CD4-positive, CD25-positive, alpha-beta regulatory T cell (primary cell): Measurements from ENCODE around the gene CD101. TPM values are rescaled to one million over a fixed set of nuclear protein-coding genes. Genes with fewer than 3 reads are reported as not detected.
A peak's percentile ranks its signal among the peaks of the same experiment; 100 is the strongest.

Source experiments
- ATAC-seq, 2 donors: fragments of 150-1000 bp; cut with Tn5 transposase; one replicate each; pipeline ENCODE4 v1.10.0; 2021; ENCODE audit warnings: low read depth in 2 of 2, moderate number of reproducible peaks in 2 of 2, moderate library complexity in 1 of 2
- DNase-seq, 3 donors: peaks; one replicate each; pipeline versions ENCODE4 v3.0.0 to v3.0.0-alpha.2; 2012 to 2022; ENCODE audit warnings: mixed read lengths in 1 of 3
- H3K27ac ChIP-seq: one replicate; pipeline ENCODE4 v1.7.0; 2013; ENCODE audit warnings: mild to moderate bottlenecking, low read length; ENCODE audit not compliant: insufficient read depth, poor library complexity, severe bottlenecking
- H3K27me3 ChIP-seq: one replicate; pipeline ENCODE4 v1.7.0; 2013; ENCODE audit warnings: low read length; ENCODE audit not compliant: control insufficient read depth, insufficient read depth
- H3K36me3 ChIP-seq: one replicate; pipeline ENCODE4 v1.7.0; 2013; ENCODE audit warnings: mild to moderate bottlenecking, low read length, moderate library complexity; ENCODE audit not compliant: control insufficient read depth, insufficient read depth
- H3K4me1 ChIP-seq: 2 replicates; pipeline ENCODE4 v1.7.0; 2013; ENCODE audit warnings: mild to moderate bottlenecking, low read length; ENCODE audit not compliant: insufficient read depth, control insufficient read depth, poor library complexity, severe bottlenecking
- H3K4me3 ChIP-seq: one replicate; pipeline ENCODE4 v1.7.0; 2013; ENCODE audit warnings: low read depth, mild to moderate bottlenecking, low read length, moderate library complexity
- H3K9me3 ChIP-seq, 2 experiments: 1 replicate in 1 of 2; 2 replicates in 1 of 2; pipeline ENCODE4 v1.7.0; 2013; ENCODE audit warnings: low read length in 2 of 2, mild to moderate bottlenecking in 1 of 2, moderate library complexity in 1 of 2; ENCODE audit not compliant: control insufficient read depth in 2 of 2
- H3K27ac Mint-ChIP-seq, 3 donors: one replicate each; pipeline ENCODE4 v1.8.0; 2020 to 2022; ENCODE audit warnings: mild to moderate bottlenecking in 3 of 3, mixed read lengths in 3 of 3, moderate library complexity in 2 of 3
- H3K27me3 Mint-ChIP-seq: one replicate; pipeline ENCODE4 v1.8.0; 2022; ENCODE audit warnings: mild to moderate bottlenecking, mixed read lengths
- H3K36me3 Mint-ChIP-seq: one replicate; pipeline ENCODE4 v1.8.0; 2020; ENCODE audit warnings: mixed read lengths
- H3K4me1 Mint-ChIP-seq, 4 donors: one replicate each; pipeline ENCODE4 v1.8.0; 2020 to 2022; ENCODE audit warnings: mixed read lengths in 4 of 4, mild to moderate bottlenecking in 1 of 4
- H3K4me3 Mint-ChIP-seq, 4 donors: one replicate each; pipeline ENCODE4 v1.8.0; 2020 to 2022; ENCODE audit warnings: mild to moderate bottlenecking in 4 of 4, mixed read lengths in 4 of 4, moderate library complexity in 3 of 4
- H3K9me3 Mint-ChIP-seq, 7 donors: one replicate each; pipeline ENCODE4 v1.8.0; 2020 to 2022; ENCODE audit warnings: mixed read lengths in 7 of 7, mild to moderate bottlenecking in 3 of 7, moderate library complexity in 2 of 7
- polyA plus RNA-seq, 4 donors: library from polyadenylated mRNA; unstranded; fragments of 300-500 nt; fragmentation: Illumina TruSeq; gene quantifications; one replicate each; pipeline ENCODE4 v1.2.3, GENCODE V29; 2021
- total RNA-seq: library from RNA; stranded (reverse); gene quantifications from one replicate; pipeline ENCODE4 v1.2.3, GENCODE V29; 2022

CD101 gene
- total and polyA plus RNA-seq, 5 donors from 2014 or later = 4.3 to 38.9 (median 14.9) TPM

DNA sequence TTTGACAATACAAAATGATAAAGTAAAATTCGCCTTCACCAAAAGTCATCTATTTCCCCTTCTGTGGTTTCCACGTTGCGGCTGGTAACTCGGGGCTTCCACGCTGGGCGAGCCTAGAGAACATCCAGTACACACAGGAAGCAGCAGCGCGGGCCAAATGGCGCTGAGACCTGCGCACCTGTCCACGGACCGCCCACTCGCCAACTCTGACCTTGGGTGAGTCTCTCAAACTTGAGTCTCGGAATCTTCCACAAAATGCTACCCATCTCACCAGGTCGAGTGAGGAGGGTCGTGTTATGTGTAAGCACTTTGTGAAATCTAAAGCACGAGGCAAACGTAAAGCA, 57.7 kb downstream of the CD101 start:
- H3K4me1 ChIP-seq = peaks cover 49% of the 10 kb centered on the region
- Mint-ChIP-seq H3K27me3 (no peaks in the 10 kb centered on the region), H3K4me3 (no peak overlapping the region), H3K9me3 (no peaks in the 10 kb centered on the region), H3K36me3 (peaks cover 15% of the 10 kb centered on the region), H3K4me1 (peaks cover 32 to 58% (median 43%) of the 10 kb centered on the region in 4 donors), H3K27ac (no peak overlapping the region)
- no peaks in the 10 kb centered on the region for H3K27me3 ChIP-seq
- peak overlapping the region; percentile 93 for H3K27ac ChIP-seq
- peak; percentile 14 to 16 for ATAC-seq
- no peaks in the 10 kb centered on the region for H3K9me3 ChIP-seq
- H3K36me3 ChIP-seq = no peaks in the 10 kb centered on the region
- peak; percentile 65 to 82 (median 71) for DNase-seq
- peak overlapping the region; percentile 89 for H3K4me3 ChIP-seq

GRCh38 chr1:117059678-117060440, 58.3 kb downstream of the CD101 start, which contains the start of gene TTF2:
TTF2 (plus strand) TSS chr1:117060326; CDS start chr1:117060347, 21 bp downstream.
- H3K4me3 ChIP-seq = peak within 1 kb of the TSS; percentile 89
- H3K9me3 ChIP-seq = no peaks in the 10 kb centered on the region
- no peak within 1 kb of the TSS for H3K4me3 Mint-ChIP-seq
- no peaks in the 10 kb centered on the region for H3K27me3 Mint-ChIP-seq
- H3K36me3 Mint-ChIP-seq = peaks cover 15% of the 10 kb centered on the region
- ATAC-seq (peak; percentile 96 to 97), DNase-seq (peak; percentile 94 to 100 (median 99))
- peak within 1 kb of the TSS; percentile 93 for H3K27ac ChIP-seq
- peaks cover 53% of the 10 kb centered on the region for H3K4me1 ChIP-seq
- H3K27me3 ChIP-seq = no peaks in the 10 kb centered on the region
- H3K27ac Mint-ChIP-seq = peak within 1 kb of the TSS in 2 of 3 donors; percentile 90 to 92
- no peaks in the 10 kb centered on the region for H3K9me3 Mint-ChIP-seq
- no peaks in the 10 kb centered on the region for H3K36me3 ChIP-seq
- peaks cover 32 to 62% (median 43%) of the 10 kb centered on the region in 4 donors for H3K4me1 Mint-ChIP-seq

DNA sequence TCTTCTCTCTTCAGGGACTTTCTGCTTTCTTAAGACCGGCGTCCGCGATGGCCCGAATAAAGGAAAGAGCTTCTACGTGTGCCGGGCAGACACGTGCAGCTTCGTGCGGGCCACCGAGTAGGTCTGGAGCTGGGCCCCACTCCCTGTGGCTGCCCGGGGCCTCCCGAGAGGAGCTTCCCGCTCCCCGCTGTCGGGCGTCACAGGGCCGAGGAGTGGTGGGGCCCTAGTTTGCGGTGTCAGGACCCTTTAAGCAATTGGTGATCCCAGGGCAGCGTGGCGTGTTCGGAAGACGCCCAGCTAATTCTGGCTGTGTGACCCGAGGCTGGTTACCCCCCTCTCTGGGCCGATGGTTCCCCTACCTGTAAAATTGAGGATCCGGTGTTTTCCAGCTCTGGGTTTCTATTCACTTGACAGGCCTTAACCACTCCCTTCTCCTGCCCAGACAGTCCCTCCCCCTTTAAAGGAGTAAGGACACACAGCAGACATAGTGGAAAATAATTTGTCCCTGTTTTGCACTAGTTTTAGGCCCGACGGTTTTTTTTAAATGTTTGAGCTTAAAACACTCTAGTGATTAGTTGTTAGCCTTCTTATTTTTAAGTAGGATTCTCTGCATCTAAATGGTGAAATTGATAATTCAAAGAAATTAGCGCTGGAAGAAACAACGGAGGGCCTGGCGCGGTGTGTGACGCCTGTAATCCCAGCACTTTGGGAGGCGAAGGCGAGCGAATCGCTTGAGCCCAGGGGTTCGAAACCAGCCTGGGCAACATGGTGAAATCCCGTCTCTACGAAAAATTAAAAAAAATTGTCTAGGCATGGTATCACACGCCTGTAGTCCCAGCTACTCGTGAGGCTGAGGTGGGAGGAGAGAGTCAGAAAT, 59.1 kb downstream of the CD101 start:
- no peak overlapping the region for H3K4me3 Mint-ChIP-seq
- no peaks in the 10 kb centered on the region for H3K36me3 ChIP-seq
- peak overlapping the region in 2 of 3 donors; percentile 90 to 92 for H3K27ac Mint-ChIP-seq
- H3K27ac ChIP-seq = peak overlapping the region; percentile 93
- H3K27me3 ChIP-seq = no peaks in the 10 kb centered on the region
- DNase-seq (peak in 2 of 3 donors; percentile 21 to 49), ATAC-seq (peak in 1 of 2 donors; percentile 1)
- H3K36me3 Mint-ChIP-seq = peaks cover 17% of the 10 kb centered on the region
- peak overlapping the region; percentile 86 for H3K4me3 ChIP-seq
- H3K27me3 Mint-ChIP-seq = no peaks in the 10 kb centered on the region
- no peaks in the 10 kb centered on the region for H3K9me3 Mint-ChIP-seq
- H3K4me1 Mint-ChIP-seq = peaks cover 33 to 63% (median 43%) of the 10 kb centered on the region in 4 donors
- peaks cover 55% of the 10 kb centered on the region for H3K4me1 ChIP-seq
- H3K9me3 ChIP-seq = no peaks in the 10 kb centered on the region

- DNase-seq (peak in 2 of 3 donors; percentile 29 to 35), ATAC-seq (no peak)
- Mint-ChIP-seq H3K4me3 (peak overlapping the region in 2 of 4 donors; percentile 56 to 57), H3K36me3 (peaks cover 22% of the 10 kb centered on the region), H3K27ac (peak overlapping the region in 2 of 3 donors; percentile 18 to 30), H3K9me3 (no peaks in the 10 kb centered on the region), H3K27me3 (no peaks in the 10 kb centered on the region), H3K4me1 (peaks cover 33 to 64% (median 47%) of the 10 kb centered on the region in 4 donors)
- Histone ChIP-seq H3K36me3 (no peaks in the 10 kb centered on the region), H3K27me3 (no peaks in the 10 kb centered on the region), H3K4me1 (peaks cover 55% of the 10 kb centered on the region), H3K27ac (peak overlapping the region; percentile 93), H3K9me3 (no peaks in the 10 kb centered on the region), H3K4me3 (peak overlapping the region; percentile 86)
Observed at GRCh38 chr1:117061986-117062415, 60.4 kb downstream of the CD101 start.

DNA sequence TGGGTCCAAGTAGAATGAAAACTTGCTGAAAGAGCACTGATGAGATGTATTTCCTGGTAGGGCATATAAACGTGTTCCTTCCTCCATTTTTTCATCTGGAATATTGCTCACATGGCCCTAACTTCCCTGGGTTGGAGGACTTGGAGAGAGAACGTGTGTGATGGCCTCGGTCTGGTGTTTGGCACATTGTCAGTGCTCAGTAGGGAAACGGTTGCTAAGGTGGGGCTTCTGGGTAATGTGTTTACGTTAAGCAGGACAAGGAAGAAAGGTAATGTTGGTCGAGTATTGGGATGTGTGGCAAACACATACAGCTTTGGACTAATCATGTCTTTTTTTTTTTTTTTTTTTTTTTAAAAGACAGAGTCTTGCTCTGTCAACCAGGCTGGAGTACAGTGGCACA, 64.8 kb downstream of the CD101 start:
- Histone ChIP-seq H3K4me3 (no peak overlapping the region), H3K4me1 (peaks cover 29% of the 10 kb centered on the region), H3K27me3 (no peaks in the 10 kb centered on the region), H3K9me3 (no peaks in the 10 kb centered on the region), H3K27ac (no peak overlapping the region), H3K36me3 (no peaks in the 10 kb centered on the region)
- H3K4me1 Mint-ChIP-seq = peaks cover 44 to 75% (median 62%) of the 10 kb centered on the region in 4 donors
- no peak overlapping the region for H3K4me3 Mint-ChIP-seq
- H3K27me3 Mint-ChIP-seq = no peaks in the 10 kb centered on the region
- no peak for DNase-seq
- H3K36me3 Mint-ChIP-seq = peaks cover 37% of the 10 kb centered on the region
- no peaks in the 10 kb centered on the region for H3K9me3 Mint-ChIP-seq
- no peak for ATAC-seq
- no peak overlapping the region for H3K27ac Mint-ChIP-seq

DNA sequence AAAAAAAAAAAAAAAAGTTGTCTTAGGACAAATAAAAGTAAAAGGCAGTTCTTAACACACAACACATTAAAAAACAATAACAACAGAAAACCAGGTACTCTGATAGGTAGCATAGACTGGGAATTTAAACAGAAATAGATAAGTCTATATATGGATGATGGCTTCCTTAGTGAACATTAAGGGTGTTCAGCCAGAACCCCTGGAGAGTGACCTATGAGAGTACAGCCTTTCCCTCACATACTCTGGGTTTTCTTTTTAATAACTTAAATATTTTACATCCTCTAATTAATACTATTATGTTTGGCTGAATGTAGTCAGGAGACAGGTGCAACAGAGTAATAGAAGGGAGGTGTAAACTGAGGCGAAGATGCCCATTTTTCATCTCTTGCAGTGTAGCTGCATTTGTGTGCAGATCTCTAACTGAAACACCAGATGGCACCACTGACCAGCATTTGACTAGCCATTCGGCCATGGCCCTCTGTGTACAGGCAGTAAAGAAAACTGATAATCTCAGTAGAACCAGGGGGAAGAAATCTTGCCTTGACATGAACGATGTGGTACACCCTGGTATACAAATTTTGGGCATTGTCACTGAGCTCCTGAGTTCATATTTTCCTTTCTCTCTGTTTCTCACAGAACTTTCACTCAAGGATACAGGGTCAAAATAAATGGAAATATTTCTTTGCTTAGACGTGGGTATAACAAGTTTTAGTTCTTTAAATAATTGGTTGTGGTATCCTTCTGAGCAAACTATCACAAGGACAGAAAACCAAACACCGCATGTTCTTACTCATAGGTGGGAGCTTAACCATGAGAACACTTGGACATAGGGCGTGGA, 66.2 kb downstream of the CD101 start:
- no peaks in the 10 kb centered on the region for H3K9me3 ChIP-seq
- Mint-ChIP-seq H3K4me3 (peak overlapping the region in 1 of 4 donors; percentile 8), H3K27ac (peak overlapping the region in 2 of 3 donors; percentile 42 to 62), H3K9me3 (no peaks in the 10 kb centered on the region), H3K27me3 (no peaks in the 10 kb centered on the region), H3K4me1 (peaks cover 35 to 61% (median 55%) of the 10 kb centered on the region in 4 donors), H3K36me3 (peaks cover 38% of the 10 kb centered on the region)
- H3K4me1 ChIP-seq = peaks cover 17% of the 10 kb centered on the region
- no peak overlapping the region for H3K4me3 ChIP-seq
- no peaks in the 10 kb centered on the region for H3K36me3 ChIP-seq
- peak; percentile 21 to 58 (median 36) for DNase-seq
- no peaks in the 10 kb centered on the region for H3K27me3 ChIP-seq
- H3K27ac ChIP-seq = no peak overlapping the region
- peak; percentile 60 to 64 for ATAC-seq

DNA sequence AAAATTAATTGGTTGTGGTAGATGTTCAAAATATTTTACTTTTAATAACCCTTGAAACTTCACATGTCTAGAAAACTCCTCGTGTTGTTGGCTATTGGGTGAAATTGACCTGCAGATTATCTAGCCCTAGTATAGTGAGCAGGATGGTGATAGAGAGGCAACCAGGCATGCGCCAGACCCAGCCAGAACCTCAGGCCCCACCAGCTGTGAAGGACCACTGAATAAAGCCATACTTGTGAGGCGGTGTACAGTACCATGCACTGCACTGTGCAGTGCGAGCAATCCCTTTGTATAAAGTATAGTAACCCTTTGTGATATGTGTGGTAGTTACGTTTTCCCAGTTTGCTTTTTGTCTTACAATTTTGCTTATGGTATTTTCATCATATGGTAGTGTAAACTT, 67.0 kb downstream of the CD101 start:
- DNase-seq (no peak), ATAC-seq (no peak)
- Mint-ChIP-seq H3K4me1 (peaks cover 30 to 53% (median 50%) of the 10 kb centered on the region in 4 donors), H3K4me3 (no peak overlapping the region), H3K36me3 (peaks cover 31% of the 10 kb centered on the region), H3K27me3 (no peaks in the 10 kb centered on the region), H3K27ac (no peak overlapping the region), H3K9me3 (no peaks in the 10 kb centered on the region)
- Histone ChIP-seq H3K27ac (no peak overlapping the region), H3K9me3 (no peaks in the 10 kb centered on the region), H3K27me3 (no peaks in the 10 kb centered on the region), H3K4me3 (no peak overlapping the region), H3K36me3 (peaks cover 4% of the 10 kb centered on the region), H3K4me1 (peaks cover 9% of the 10 kb centered on the region)
